ENCODE results near the gene SPEF2.

- TF ChIP-seq POLR2AphosphoS5 (IDR thresholded peaks at IDR 0.05; ENCODE audit: low read depth, low read length) = no peak
- TF ChIP-seq POLR2A (IDR thresholded peaks at IDR 0.05; ENCODE audit: low read depth, low read length) = no peak
- TF ChIP-seq TAF1 (IDR thresholded peaks at IDR 0.05; ENCODE audit: borderline replicate concordance, low read depth, low read length) = no peak
These were observed 203.8 kb downstream of the SPEF2 start for GRCh38 chr5:35821513-35821912.

Measured in GM12892 (cell line).